HEK293T (cell line): ENCODE measurements around the gene ECHDC1.

Experiments used
- FOXK2 ChIP-seq: fragments of 450-650 bp; IDR thresholded peaks from 2 replicates; pipeline ENCODE4 v1.6.1; 2016; ENCODE audit warnings: mild to moderate bottlenecking
- LEF1 ChIP-seq: fragments of 450-650 bp; IDR thresholded peaks from 2 replicates; pipeline ENCODE4 v1.6.1; 2017; ENCODE audit warnings: mild to moderate bottlenecking, borderline replicate concordance
- SP1 ChIP-seq: fragments of 450-650 bp; IDR thresholded peaks from 2 replicates; pipeline ENCODE4 v1.6.1; 2017
- TF ChIP-seq, protein P1 (sequence below): fragments of 450-650 bp; IDR thresholded peaks from 2 replicates; pipeline ENCODE4 v1.6.1; 2016

DNA sequence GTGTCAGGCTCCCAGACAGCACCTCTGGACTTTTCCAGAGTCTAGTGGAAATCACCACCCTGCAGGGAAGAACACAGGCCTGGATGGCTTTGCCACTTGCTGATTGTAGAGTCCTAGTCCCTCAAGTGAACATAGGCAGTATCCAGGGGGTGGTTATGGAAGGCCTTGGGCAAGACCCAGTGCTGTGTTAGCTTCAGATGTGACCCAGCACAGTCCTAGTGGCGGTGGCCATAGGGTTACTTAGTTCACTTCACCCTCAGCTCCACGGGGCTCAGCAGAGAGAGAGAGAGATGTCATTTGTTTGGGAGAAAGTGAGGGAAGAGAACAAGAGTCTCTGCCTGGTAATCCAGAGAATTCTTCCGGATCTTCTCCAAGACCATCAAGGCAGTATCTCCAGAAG lies 39.5 kb downstream of the ECHDC1 start:
- TF ChIP-seq SP1: no peak
- no peak for TF ChIP-seq LEF1
- TF ChIP-seq, protein P1, sequence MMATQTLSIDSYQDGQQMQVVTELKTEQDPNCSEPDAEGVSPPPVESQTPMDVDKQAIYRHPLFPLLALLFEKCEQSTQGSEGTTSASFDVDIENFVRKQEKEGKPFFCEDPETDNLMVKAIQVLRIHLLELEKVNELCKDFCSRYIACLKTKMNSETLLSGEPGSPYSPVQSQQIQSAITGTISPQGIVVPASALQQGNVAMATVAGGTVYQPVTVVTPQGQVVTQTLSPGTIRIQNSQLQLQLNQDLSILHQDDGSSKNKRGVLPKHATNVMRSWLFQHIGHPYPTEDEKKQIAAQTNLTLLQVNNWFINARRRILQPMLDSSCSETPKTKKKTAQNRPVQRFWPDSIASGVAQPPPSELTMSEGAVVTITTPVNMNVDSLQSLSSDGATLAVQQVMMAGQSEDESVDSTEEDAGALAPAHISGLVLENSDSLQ: no peak
- TF ChIP-seq FOXK2: no peak
